Measurements from ENCODE around the gene ZKSCAN8.

DNA sequence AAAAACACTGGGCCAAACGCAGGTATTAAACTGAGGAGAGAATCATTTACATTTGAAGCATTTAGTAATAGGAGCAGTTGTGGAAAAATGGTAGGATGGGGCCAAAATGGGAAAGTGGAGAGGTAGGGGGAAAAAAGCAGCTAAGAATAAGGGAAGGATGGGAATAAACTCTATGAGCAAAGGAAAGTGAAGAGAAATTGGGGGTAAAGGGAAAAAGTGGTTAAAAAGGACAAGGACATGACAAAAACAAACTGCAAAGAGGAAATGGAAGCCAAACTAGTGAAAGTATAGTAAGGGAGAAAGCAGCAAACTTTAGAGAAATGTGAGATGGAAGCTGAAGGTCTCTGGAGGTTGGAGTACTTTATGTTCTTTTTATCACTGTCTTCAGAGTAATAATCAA lies 23.5 kb upstream of the ZKSCAN8 start:
- TF ChIP-seq, protein P1, sequence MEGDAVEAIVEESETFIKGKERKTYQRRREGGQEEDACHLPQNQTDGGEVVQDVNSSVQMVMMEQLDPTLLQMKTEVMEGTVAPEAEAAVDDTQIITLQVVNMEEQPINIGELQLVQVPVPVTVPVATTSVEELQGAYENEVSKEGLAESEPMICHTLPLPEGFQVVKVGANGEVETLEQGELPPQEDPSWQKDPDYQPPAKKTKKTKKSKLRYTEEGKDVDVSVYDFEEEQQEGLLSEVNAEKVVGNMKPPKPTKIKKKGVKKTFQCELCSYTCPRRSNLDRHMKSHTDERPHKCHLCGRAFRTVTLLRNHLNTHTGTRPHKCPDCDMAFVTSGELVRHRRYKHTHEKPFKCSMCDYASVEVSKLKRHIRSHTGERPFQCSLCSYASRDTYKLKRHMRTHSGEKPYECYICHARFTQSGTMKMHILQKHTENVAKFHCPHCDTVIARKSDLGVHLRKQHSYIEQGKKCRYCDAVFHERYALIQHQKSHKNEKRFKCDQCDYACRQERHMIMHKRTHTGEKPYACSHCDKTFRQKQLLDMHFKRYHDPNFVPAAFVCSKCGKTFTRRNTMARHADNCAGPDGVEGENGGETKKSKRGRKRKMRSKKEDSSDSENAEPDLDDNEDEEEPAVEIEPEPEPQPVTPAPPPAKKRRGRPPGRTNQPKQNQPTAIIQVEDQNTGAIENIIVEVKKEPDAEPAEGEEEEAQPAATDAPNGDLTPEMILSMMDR (conservative IDR thresholded peaks at IDR 0.05 in 1 of 2, IDR thresholded peaks at IDR 0.05 in 1 of 2; ENCODE audit: low read depth in 1 of 2, low read length in 2 of 2), result no peak
- TF ChIP-seq EZH2 (IDR thresholded peaks at IDR 0.05; ENCODE audit: low read length, missing control alignments), result no peak

All from fibroblast of lung (primary cell).